HepG2 (cell line): Measurements from ENCODE around the gene KCNMB4. TPM values are rescaled to one million over a fixed set of nuclear protein-coding genes. Genes with fewer than 3 reads are reported as not detected.

Experiments
- ATAC-seq: fragments of 200-7000 bp; cut with Tn5 transposase; 3 replicates; pipeline ENCODE4 v1.9.1; 2020; ENCODE audit warnings: mild to moderate bottlenecking, moderate library complexity
- BruUV-seq: library from RNA; stranded (reverse); fragments of 400-500 nt; replicated peaks from 2 replicates; lab custom pipeline; 2021; lab: Mats Ljungman, UMichigan
- CTCF ChIA-PET: fragments of 300-600 bp; formaldehyde crosslinking; extraction: SDS; loops from one replicate; lab custom pipeline; 2021; ENCODE audit warnings: low total read pairs, inconsistent platforms, low intra/inter-chr PET ratio; lab: Yijun Ruan, JAX
- POLR2A ChIA-PET: fragments of 350-600 bp; sonication (Branson Sonifier 250); formaldehyde crosslinking; loops from one replicate; lab custom pipeline; 2020; ENCODE audit warnings: antibody characterized with exemption, inconsistent platforms; lab: Yijun Ruan, JAX
- DNase-seq: peaks from one replicate; pipeline ENCODE4 v3.0.0-alpha.2; 2015; ENCODE audit warnings: low spot score
- FAIRE-seq: peaks from 3 replicates; lab custom pipeline; 2011; peaks lifted over from hg19 to GRCh38; lab: Jason Lieb, UNC
- H2AFZ ChIP-seq: one replicate; pipeline ENCODE4 v1.6.1; 2011; ENCODE audit warnings: low read length, inconsistent platforms
- H3K27ac ChIP-seq: fragments of 300-600 bp; 3 replicates; pipeline ENCODE4 v1.8.0; 2011; ENCODE audit warnings: mixed run types, mild to moderate bottlenecking, mixed read lengths, low read length, inconsistent platforms; ENCODE audit not compliant: insufficient read depth; ENCODE audit errors: extremely low read length
- H3K27me3 ChIP-seq, 2 experiments: fragments of 200-600 bp in 1 of 2; 2 replicates in 1 of 2; 3 replicates in 1 of 2; pipeline versions ENCODE4 v1.6.0 to v1.8.0; 2011; ENCODE audit warnings: low read length in 2 of 2, mild to moderate bottlenecking in 2 of 2, moderate library complexity in 2 of 2, inconsistent platforms in 1 of 2; ENCODE audit not compliant: insufficient read depth in 2 of 2, control insufficient read depth in 1 of 2
- H3K36me3 ChIP-seq, 2 experiments: fragments of 200-600 bp in 1 of 2; replicated peaks in 1 of 2; 2 replicates in 1 of 2; 3 replicates in 1 of 2; pipeline versions ENCODE4 v1.5.1 to v1.8.0; 2011; ENCODE audit warnings: low read length in 2 of 2, inconsistent platforms in 1 of 2; ENCODE audit not compliant: insufficient read depth in 2 of 2, control insufficient read depth in 1 of 2
- H3K4me1 ChIP-seq: 2 replicates; pipeline ENCODE4 v1.5.1; 2012; ENCODE audit warnings: low read length, inconsistent platforms; ENCODE audit not compliant: insufficient read depth
- H3K4me2 ChIP-seq: 2 replicates; pipeline ENCODE4 v1.6.0; 2011; ENCODE audit warnings: low read depth, low read length, inconsistent platforms
- H3K4me3 ChIP-seq, 3 experiments: fragments of 200-600 bp in 1 of 3; sonication (generic), shearing (Covaris generic) in 1 of 3; replicated peaks in 1 of 3; 2 replicates each; pipeline ENCODE4 v1.5.1; 2011 to 2016; ENCODE audit warnings: low read length in 3 of 3, inconsistent platforms in 2 of 3, low read depth in 2 of 3, mild to moderate bottlenecking in 2 of 3, control low read depth in 1 of 3, mixed read lengths in 1 of 3; ENCODE audit not compliant: insufficient read depth in 1 of 3
- H3K79me2 ChIP-seq: one replicate; pipeline ENCODE4 v1.6.1; 2011; ENCODE audit warnings: low read length, inconsistent platforms; ENCODE audit not compliant: insufficient read depth
- H3K9ac ChIP-seq: 2 replicates; pipeline ENCODE4 v1.6.0; 2011; ENCODE audit warnings: mild to moderate bottlenecking, low read depth, low read length, inconsistent platforms; ENCODE audit not compliant: insufficient read depth
- H3K9me3 ChIP-seq: 2 replicates; pipeline ENCODE4 v1.5.1; 2012; ENCODE audit warnings: mild to moderate bottlenecking, low read length
- H4K20me1 ChIP-seq: 2 replicates; pipeline ENCODE4 v1.6.0; 2011; ENCODE audit warnings: inconsistent platforms, mild to moderate bottlenecking, low read length, moderate library complexity; ENCODE audit not compliant: insufficient read depth
- ATF7-NPFF ChIP-seq: sonication (generic); formaldehyde crosslinking; IDR thresholded peaks from 2 replicates; pipeline ENCODE4 v1.8.1; 2023; ENCODE audit warnings: mild to moderate bottlenecking, low read depth, missing genetic modification reagents, moderate library complexity
- BHLHE40 ChIP-seq: IDR thresholded peaks from 2 replicates; pipeline ENCODE4 v1.6.1; 2011; ENCODE audit warnings: low read length, improper control_type of control experiment
- CC2D1A ChIP-seq: sonication (generic); formaldehyde crosslinking; IDR thresholded peaks from 2 replicates; pipeline ENCODE4 v1.8.1; 2023; ENCODE audit warnings: mild to moderate bottlenecking, missing genetic modification reagents
- CEBPB ChIP-seq: IDR thresholded peaks from 2 replicates; pipeline ENCODE4 v1.6.1; 2011; ENCODE audit warnings: low read depth, low read length, improper control_type of control experiment, borderline replicate concordance
- DNMT1 ChIP-seq: sonication (generic); formaldehyde crosslinking; IDR thresholded peaks from 2 replicates; pipeline ENCODE4 v1.5.1; 2020; ENCODE audit warnings: mild to moderate bottlenecking, missing genetic modification reagents
- EP300 ChIP-seq, 3 experiments: sonication (generic) in 1 of 3; formaldehyde crosslinking in 1 of 3; IDR thresholded peaks; 2 replicates each; pipeline versions ENCODE4 v1.5.1 to v1.6.1; 2011 to 2020; ENCODE audit warnings: low read depth in 2 of 3, low read length in 2 of 3, borderline replicate concordance in 1 of 3, improper control_type of control experiment in 1 of 3, mild to moderate bottlenecking in 1 of 3, missing genetic modification reagents in 1 of 3, moderate library complexity in 1 of 3
- GABPB1 ChIP-seq: IDR thresholded peaks from 2 replicates; pipeline ENCODE4 v1.6.1; 2016; ENCODE audit warnings: mild to moderate bottlenecking, missing genetic modification reagents, moderate library complexity, missing compliant biosample characterization
- SP1 ChIP-seq, 2 experiments: fragments of 450-650 bp in 1 of 2; sonication (generic) in 1 of 2; formaldehyde crosslinking in 1 of 2; IDR thresholded peaks; 2 replicates each; pipeline versions ENCODE4 v1.4.0 to v1.6.1; 2016 to 2020; ENCODE audit warnings: missing genetic modification reagents in 1 of 2
- STAT5B ChIP-seq: sonication (generic); formaldehyde crosslinking; IDR thresholded peaks from 2 replicates; pipeline ENCODE4 v1.4.0; 2020; ENCODE audit warnings: missing genetic modification reagents
- XRCC5 ChIP-seq: fragments of 200-400 bp; formaldehyde crosslinking; optimal IDR thresholded peaks from 2 replicates; pipeline ENCODE3; 2017; ENCODE audit warnings: mild to moderate bottlenecking, low read length
- ZNF232 ChIP-seq: sonication (generic); formaldehyde crosslinking; IDR thresholded peaks from 2 replicates; pipeline ENCODE4 v1.4.0; 2020; ENCODE audit warnings: missing genetic modification reagents, borderline replicate concordance
- ZNF260 ChIP-seq: sonication (generic); formaldehyde crosslinking; IDR thresholded peaks from 2 replicates; pipeline ENCODE4 v1.4.0; 2020; ENCODE audit warnings: missing genetic modification reagents, low read depth, mild to moderate bottlenecking, borderline replicate concordance
- ZNF282 ChIP-seq: fragments of 450-650 bp; IDR thresholded peaks from 2 replicates; pipeline ENCODE4 v1.6.1; 2018; ENCODE audit not compliant: partially characterized antibody
- WGBS: methylation state at CpG from one replicate; pipeline ENCODE4 v1.1.6; 2017; ENCODE audit warnings: low lambda C conversion rate; 5-methylcytosine and 5-hydroxymethylcytosine counted together
- in situ Hi-C: cut with HindIII; loops from 2 replicates; pipeline ENCODE4 v1.10.0; 2017; ENCODE audit warnings: low pct_unique_long_range_greater_than_20kb; ENCODE audit not compliant: extremely low pct_ligation_motif_present
- intact Hi-C: fragments of 100-400 bp; cut with micrococcal nuclease; formaldehyde crosslinking; loops from one replicate; pipeline ENCODE4 v1.10.0; 2022; ENCODE audit not compliant: unreplicated experiment
- polyA plus RNA-seq, 8 experiments: library from polyadenylated mRNA; depleted of rRNA in 3 of 8; stranded (reverse) in 7 of 8; unstranded in 1 of 8; fragments of >200 nt; fragmentation: Illumina TruSeq in 4 of 8; extraction: Trizol in 4 of 8; gene quantifications; 2 replicates each; pipeline versions ENCODE4 v1.2.1 to v1.2.3, GENCODE V29; 2011 to 2016; ENCODE audit warnings: low read depth in 4 of 8, missing spikeins in 1 of 8, mixed read lengths in 1 of 8; ENCODE audit not compliant: insufficient read depth in 1 of 8
- total RNA-seq, 5 experiments: library from RNA; depleted of rRNA; stranded (reverse); fragments of >200 nt; fragmentation: Illumina TruSeq; extraction: Trizol; gene quantifications; 2 replicates each; pipeline ENCODE4 v1.2.3, GENCODE V29; 2016; ENCODE audit warnings: low read depth in 1 of 5
- TF ChIP-seq, protein P1 (sequence below): sonication (generic); formaldehyde crosslinking; IDR thresholded peaks from 2 replicates; pipeline ENCODE4 v1.4.0; 2020; ENCODE audit warnings: missing genetic modification reagents, borderline replicate concordance

The KCNMB4 gene
- total and polyA plus RNA-seq, 2 of the 13 experiments (the other 11 are each of a cell fraction or from before 2014, with no cell fraction given): 0.67 to 0.84 TPM

DNA sequence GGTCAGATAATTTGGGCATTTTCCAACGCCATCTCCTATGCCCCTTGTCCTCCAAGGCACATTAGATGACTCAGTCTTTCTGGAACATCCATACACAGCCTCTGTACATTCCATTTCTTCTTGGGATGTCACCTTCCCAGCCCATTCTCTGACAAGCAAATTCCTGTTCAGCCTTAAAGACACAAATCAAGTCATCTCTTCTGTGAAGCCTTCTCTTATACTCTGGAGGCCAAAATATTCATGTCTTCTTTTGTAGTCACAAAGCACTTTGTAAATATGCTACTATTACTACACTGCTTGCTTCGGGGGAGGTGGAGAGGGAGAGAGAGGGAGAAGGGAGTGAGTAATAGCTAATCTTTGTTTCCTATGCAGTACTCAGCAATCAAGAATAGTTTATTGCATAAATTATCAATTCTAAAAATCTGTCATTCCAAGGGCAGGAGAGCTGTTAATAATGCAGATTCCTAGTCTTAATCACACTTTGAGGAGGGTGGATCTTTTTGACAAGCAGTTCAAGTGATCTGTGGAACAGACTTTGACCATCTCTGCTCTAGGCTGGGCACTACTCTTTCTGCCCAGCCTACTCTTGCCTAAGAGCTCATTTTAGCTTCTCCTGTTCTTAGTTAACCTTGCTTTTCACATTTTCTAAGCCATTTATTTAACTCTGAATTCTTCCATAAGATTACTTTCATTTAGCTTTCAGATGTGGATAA, 27.9 kb downstream of the KCNMB4 start:
- Histone ChIP-seq H3K27me3 (no peaks in the 10 kb centered on the region), H3K4me3 (no peak overlapping the region), H4K20me1 (no peaks in the 10 kb centered on the region), H3K4me2 (no peak overlapping the region), H3K9me3 (no peaks in the 10 kb centered on the region), H3K4me1 (no peaks in the 10 kb centered on the region; the same call in 1 of the 2 replicates), H2AFZ (no peak overlapping the region), H3K79me2 (no peaks in the 10 kb centered on the region), H3K36me3 (no peaks in the 10 kb centered on the region), H3K27ac (no peak overlapping the region), H3K9ac (no peak overlapping the region)
- FAIRE-seq (no peak), DNase-seq (no peak), ATAC-seq (peak; percentile 50; the same call in 2 of the 3 replicates)
- WGBS: 25% methylated on average over 2 of the region's 2 CpGs
- in situ Hi-C loops: no loop called here
- TF ChIP-seq ZNF282 (no peak), CEBPB (no peak), BHLHE40 (no peak), CC2D1A (CRISPR knock-in tag) (no peak), DNMT1 (CRISPR knock-in tag) (no peak)
- POLR2A ChIA-PET: no interaction called here
- CTCF ChIA-PET: no interaction called here
- intact Hi-C loops: no loop called here
- BruUV-seq: no TSS peak

DNA sequence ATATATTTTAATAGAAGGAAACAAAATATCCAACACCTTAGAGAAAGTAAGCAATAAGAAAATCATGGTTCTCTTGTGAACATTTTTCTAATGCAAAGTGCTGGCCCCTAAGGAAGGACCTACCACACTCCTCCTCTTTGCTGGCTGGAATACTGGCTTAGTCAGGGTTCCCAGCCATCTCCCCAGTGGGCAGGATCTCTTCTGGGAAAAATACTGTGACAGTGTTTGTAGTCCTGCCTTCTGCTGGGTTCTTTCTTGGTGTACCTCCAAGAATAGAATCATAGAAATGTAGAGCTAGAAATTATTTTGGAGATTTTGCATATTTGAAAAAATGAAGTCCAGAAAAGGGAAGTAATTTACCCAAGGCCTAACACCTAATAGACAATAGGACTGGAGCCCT, 31.9 kb downstream of the KCNMB4 start:
- Histone ChIP-seq H3K79me2 (no peaks in the 10 kb centered on the region), H2AFZ (no peak overlapping the region), H3K4me1 (peaks cover 5% of the 10 kb centered on the region; the same call in 1 of the 2 replicates), H4K20me1 (no peaks in the 10 kb centered on the region), H3K9ac (no peak overlapping the region), H3K4me3 (no peak overlapping the region), H3K9me3 (no peaks in the 10 kb centered on the region), H3K27me3 (no peaks in the 10 kb centered on the region), H3K27ac (no peak overlapping the region), H3K4me2 (no peak overlapping the region), H3K36me3 (no peaks in the 10 kb centered on the region)
- no peak for ATAC-seq
- intact Hi-C loops: no loop called here
- no peak for FAIRE-seq
- ChIA-PET CTCF (no interaction called here), POLR2A (no interaction called here)
- TF ChIP-seq SP1 (IDR thresholded peaks at IDR 0.05): no peak
- TF ChIP-seq SP1 (CRISPR knock-in tag; IDR thresholded peaks at IDR 0.05): no peak
- no peak for TF ChIP-seq XRCC5
- TF ChIP-seq ATF7-NPFF (CRISPR knock-in tag): no peak
- no peak for TF ChIP-seq ZNF260 (CRISPR knock-in tag)
- no peak for TF ChIP-seq GABPB1 (CRISPR knock-in tag)
- TF ChIP-seq, protein P1, sequence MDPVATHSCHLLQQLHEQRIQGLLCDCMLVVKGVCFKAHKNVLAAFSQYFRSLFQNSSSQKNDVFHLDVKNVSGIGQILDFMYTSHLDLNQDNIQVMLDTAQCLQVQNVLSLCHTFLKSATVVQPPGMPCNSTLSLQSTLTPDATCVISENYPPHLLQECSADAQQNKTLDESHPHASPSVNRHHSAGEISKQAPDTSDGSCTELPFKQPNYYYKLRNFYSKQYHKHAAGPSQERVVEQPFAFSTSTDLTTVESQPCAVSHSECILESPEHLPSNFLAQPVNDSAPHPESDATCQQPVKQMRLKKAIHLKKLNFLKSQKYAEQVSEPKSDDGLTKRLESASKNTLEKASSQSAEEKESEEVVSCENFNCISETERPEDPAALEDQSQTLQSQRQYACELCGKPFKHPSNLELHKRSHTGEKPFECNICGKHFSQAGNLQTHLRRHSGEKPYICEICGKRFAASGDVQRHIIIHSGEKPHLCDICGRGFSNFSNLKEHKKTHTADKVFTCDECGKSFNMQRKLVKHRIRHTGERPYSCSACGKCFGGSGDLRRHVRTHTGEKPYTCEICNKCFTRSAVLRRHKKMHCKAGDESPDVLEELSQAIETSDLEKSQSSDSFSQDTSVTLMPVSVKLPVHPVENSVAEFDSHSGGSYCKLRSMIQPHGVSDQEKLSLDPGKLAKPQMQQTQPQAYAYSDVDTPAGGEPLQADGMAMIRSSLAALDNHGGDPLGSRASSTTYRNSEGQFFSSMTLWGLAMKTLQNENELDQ: no peak
- no peak for TF ChIP-seq ZNF232 (CRISPR knock-in tag)
- TF ChIP-seq STAT5B (CRISPR knock-in tag): no peak
- no peak for TF ChIP-seq EP300 (IDR thresholded peaks at IDR 0.05; ENCODE audit: low read depth in 2 of 2, low read length in 2 of 2)
- no peak for TF ChIP-seq EP300 (CRISPR knock-in tag; IDR thresholded peaks at IDR 0.05; ENCODE audit: borderline replicate concordance)
- in situ Hi-C loops: no loop called here
- BruUV-seq: no TSS peak
- DNase-seq: no peak
